ENCODE measurements around the gene TSPAN12. TPM values are rescaled to one million over a fixed set of nuclear protein-coding genes. Genes with fewer than 3 reads are reported as not detected.
A peak's percentile ranks its signal among the peaks of the same experiment; 100 is the strongest.

Gene TSPAN12
- polyA plus RNA-seq, 1 donor: 99.6 TPM

DNA sequence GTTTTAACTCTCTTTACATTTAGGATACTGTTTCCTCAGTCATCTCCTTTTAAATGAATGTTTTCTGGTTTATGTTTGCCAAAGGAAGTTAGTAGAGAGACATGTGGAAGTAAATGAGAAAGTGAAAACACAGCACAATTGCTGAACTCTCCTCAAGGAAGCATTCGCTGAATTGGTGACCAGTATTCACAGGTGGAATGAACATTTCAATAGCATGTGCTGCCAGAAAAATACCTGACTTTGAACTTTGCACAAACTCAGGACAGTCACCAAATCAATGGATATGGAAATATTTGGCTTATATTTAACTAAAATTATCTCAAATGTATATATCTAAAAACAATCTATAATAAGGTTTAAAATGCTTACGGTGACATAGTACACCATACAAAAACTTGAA is 28.5 kb downstream of the TSPAN12 start:
- WGBS (ENCODE audit: insufficient coverage, low lambda C conversion rate): 67% methylated on average over 1 of the region's 2 CpGs
- H3K27ac ChIP-seq (ENCODE audit: low read length): peak overlapping the region; percentile 67
- no peak overlapping the region for H3K4me3 ChIP-seq (ENCODE audit: low read length)
- DNase-seq: peak; percentile 43 to 65
- no peaks in the 10 kb centered on the region for H3K4me1 ChIP-seq (ENCODE audit: control insufficient read depth, insufficient read depth, low read length)
- peaks cover 10% of the 10 kb centered on the region for H3K36me3 ChIP-seq (ENCODE audit: control insufficient read depth, insufficient read depth, low read length)
- no peaks in the 10 kb centered on the region for H3K27me3 ChIP-seq (ENCODE audit: control insufficient read depth, insufficient read depth, low read length)
- no peaks in the 10 kb centered on the region for H3K9me3 ChIP-seq (ENCODE audit: control insufficient read depth, low read depth, low read length)

DNA sequence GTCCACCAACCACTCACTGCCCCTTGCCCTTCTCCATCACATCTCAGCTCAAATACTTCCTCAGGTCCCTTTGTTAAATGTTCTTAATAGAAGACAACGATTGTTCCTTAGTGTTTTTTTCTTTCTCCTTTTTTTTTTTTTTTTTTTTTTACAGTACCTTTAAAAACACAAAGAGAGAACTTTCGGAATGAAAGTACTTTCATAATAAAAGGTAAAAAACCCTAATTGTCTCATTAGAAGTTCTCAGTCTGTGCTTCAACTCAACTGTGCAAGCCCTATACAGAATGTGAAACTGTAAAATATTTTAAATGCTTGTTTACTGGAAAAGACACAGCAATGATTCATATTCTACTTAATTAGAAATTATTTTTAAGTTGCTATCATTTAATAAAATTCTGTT is 29.4 kb downstream of the TSPAN12 start:
- Histone ChIP-seq H3K4me3 (ENCODE audit: low read length) (no peak overlapping the region), H3K27me3 (ENCODE audit: control insufficient read depth, insufficient read depth, low read length) (no peaks in the 10 kb centered on the region), H3K4me1 (ENCODE audit: control insufficient read depth, insufficient read depth, low read length) (no peaks in the 10 kb centered on the region), H3K27ac (ENCODE audit: low read length) (no peak overlapping the region), H3K36me3 (ENCODE audit: control insufficient read depth, insufficient read depth, low read length) (peaks cover 8% of the 10 kb centered on the region), H3K9me3 (ENCODE audit: control insufficient read depth, low read depth, low read length) (no peaks in the 10 kb centered on the region)
- no peak for DNase-seq
- WGBS (ENCODE audit: insufficient coverage, low lambda C conversion rate): 61% methylated on average over 2 of the region's 2 CpGs

DNA sequence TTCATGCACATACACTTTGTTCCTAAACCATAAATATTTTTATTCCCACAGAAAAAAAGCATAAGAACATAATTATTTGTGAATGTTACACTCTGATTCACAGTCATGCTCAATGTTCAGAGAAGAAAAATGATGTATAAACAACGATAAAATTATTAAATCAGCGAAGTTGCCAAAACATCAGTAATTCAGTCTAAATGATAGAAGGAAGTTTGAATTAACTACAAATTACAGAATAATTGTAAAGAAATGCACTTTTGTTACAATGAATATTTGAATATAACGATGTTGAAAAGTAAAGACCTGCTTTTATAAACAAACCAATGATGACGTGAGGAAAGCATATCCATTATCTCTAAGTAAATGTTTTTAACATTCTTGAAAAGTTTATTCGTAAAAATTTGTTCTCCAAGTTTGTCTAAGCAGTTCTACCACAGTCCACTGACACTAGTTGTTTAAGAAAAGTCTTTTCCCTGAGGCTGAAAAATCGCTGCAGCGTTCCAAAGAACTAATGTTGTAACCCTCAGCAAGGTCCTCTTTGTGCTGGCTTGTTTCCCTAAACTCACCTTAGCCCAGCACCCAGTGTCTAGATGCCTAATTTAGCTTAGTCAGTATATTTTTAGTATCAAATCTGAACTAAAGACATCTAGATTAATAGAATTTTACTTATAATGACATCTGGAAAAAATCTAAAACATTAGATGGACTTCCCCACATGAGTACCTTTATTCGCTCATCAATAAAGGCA is 30.4 kb downstream of the TSPAN12 start:
- H3K27ac ChIP-seq (ENCODE audit: low read length): no peak overlapping the region
- peaks cover 8% of the 10 kb centered on the region for H3K36me3 ChIP-seq (ENCODE audit: control insufficient read depth, insufficient read depth, low read length)
- 96% methylated on average over 4 of the region's 8 CpGs for WGBS (ENCODE audit: insufficient coverage, low lambda C conversion rate)
- no peaks in the 10 kb centered on the region for H3K9me3 ChIP-seq (ENCODE audit: control insufficient read depth, low read depth, low read length)
- no peak overlapping the region for H3K4me3 ChIP-seq (ENCODE audit: low read length)
- H3K4me1 ChIP-seq (ENCODE audit: control insufficient read depth, insufficient read depth, low read length): no peaks in the 10 kb centered on the region
- no peaks in the 10 kb centered on the region for H3K27me3 ChIP-seq (ENCODE audit: control insufficient read depth, insufficient read depth, low read length)
- no peak for DNase-seq

DNA sequence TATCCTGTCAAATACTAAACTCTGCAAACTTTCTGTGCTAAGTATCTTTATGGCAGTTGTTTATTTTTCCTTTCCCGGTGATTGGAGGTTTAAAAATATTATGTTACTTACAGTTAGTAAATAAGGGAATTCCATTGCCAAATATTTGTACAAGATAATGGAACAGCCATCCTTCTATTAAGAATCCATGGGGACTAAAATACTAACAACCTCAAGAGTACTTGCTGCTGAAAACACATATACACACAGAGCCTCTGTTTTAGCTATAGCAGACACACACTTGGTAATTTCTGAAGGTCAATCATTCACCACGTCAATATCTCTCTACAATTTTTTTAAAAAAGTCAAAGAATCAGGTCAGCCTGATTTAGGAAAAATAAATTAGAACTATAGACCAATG is 32.4 kb downstream of the TSPAN12 start:
- no peaks in the 10 kb centered on the region for H3K4me1 ChIP-seq (ENCODE audit: control insufficient read depth, insufficient read depth, low read length)
- WGBS (ENCODE audit: insufficient coverage, low lambda C conversion rate): 17% methylated on average over 2 of the region's 2 CpGs
- DNase-seq: no peak
- H3K4me3 ChIP-seq (ENCODE audit: low read length): no peak overlapping the region
- no peaks in the 10 kb centered on the region for H3K9me3 ChIP-seq (ENCODE audit: control insufficient read depth, low read depth, low read length)
- H3K36me3 ChIP-seq (ENCODE audit: control insufficient read depth, insufficient read depth, low read length): peaks cover 8% of the 10 kb centered on the region
- H3K27me3 ChIP-seq (ENCODE audit: control insufficient read depth, insufficient read depth, low read length): no peaks in the 10 kb centered on the region
- no peak overlapping the region for H3K27ac ChIP-seq (ENCODE audit: low read length)

DNA sequence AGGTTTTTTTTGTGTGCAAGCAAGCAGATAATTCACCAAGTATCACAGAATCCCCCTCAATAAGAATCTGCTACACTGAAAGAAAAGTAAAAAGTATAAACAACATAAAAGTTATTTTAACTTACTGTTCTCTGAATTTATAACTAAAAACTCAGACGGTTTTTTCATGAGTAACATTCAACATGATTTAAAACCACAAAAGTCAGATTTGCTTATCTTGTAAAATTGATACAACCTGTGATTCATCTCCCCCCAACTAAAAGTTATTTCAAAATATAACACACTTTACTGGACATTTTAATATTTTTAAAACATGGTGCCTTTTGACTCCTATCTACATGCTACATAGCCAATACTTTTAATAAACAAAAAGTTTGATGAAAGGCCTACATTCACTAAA is 32.8 kb downstream of the TSPAN12 start:
- WGBS (ENCODE audit: insufficient coverage, low lambda C conversion rate): 50% methylated on average over 1 of the region's 1 CpG
- H3K27me3 ChIP-seq (ENCODE audit: control insufficient read depth, insufficient read depth, low read length): no peaks in the 10 kb centered on the region
- no peak overlapping the region for H3K27ac ChIP-seq (ENCODE audit: low read length)
- H3K9me3 ChIP-seq (ENCODE audit: control insufficient read depth, low read depth, low read length): no peaks in the 10 kb centered on the region
- H3K4me3 ChIP-seq (ENCODE audit: low read length): no peak overlapping the region
- H3K4me1 ChIP-seq (ENCODE audit: control insufficient read depth, insufficient read depth, low read length): no peaks in the 10 kb centered on the region
- DNase-seq: no peak
- H3K36me3 ChIP-seq (ENCODE audit: control insufficient read depth, insufficient read depth, low read length): peaks cover 11% of the 10 kb centered on the region

DNA sequence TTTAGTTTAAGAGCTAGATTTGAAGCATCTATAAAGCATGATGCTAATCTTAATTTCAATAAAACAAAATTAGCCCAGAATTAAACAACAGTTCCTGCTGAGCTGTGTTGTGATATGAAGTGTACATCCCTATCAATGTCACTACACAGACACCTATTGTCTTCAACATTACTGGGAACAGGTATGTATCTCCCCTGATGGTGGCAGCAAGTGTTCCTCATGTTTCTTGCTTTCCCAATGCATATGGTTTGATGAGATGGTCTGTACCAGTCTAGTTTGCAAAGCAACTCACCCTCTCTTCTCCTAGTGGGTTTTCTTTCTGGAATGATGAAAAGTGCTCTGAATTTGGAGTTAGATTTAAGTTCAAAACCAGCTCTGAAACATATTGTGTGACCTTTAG is 38.1 kb downstream of the TSPAN12 start:
- peaks cover 3% of the 10 kb centered on the region for H3K36me3 ChIP-seq (ENCODE audit: control insufficient read depth, insufficient read depth, low read length)
- H3K4me3 ChIP-seq (ENCODE audit: low read length): no peak overlapping the region
- no peaks in the 10 kb centered on the region for H3K27me3 ChIP-seq (ENCODE audit: control insufficient read depth, insufficient read depth, low read length)
- DNase-seq: no peak
- no peak overlapping the region for H3K27ac ChIP-seq (ENCODE audit: low read length)
- no peaks in the 10 kb centered on the region for H3K9me3 ChIP-seq (ENCODE audit: control insufficient read depth, low read depth, low read length)
- H3K4me1 ChIP-seq (ENCODE audit: control insufficient read depth, insufficient read depth, low read length): no peaks in the 10 kb centered on the region

DNA sequence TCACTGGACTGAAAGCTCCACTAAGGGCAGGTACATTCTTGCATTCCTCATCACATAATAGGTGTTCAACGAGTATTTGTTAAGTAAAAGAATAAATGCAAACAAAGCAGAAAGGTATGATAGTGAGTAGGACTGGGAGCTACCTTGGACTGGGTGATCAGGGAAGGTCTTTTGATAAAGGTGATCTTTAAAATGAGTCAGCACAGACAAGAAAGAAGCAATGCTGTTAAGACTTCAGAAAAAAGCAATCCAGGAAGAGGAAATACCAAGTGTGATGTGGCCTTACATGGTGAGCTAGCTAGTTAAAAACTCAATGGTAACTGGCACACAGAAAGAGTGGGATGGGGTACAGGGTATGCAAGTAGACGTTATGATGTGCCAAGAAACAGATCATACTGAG is 40.1 kb downstream of the TSPAN12 start:
- no CpG with 5 or more reads among the region's 2 CpGs for WGBS (ENCODE audit: insufficient coverage, low lambda C conversion rate)
- Histone ChIP-seq H3K27ac (ENCODE audit: low read length) (peak overlapping the region; percentile 19), H3K9me3 (ENCODE audit: control insufficient read depth, low read depth, low read length) (no peaks in the 10 kb centered on the region), H3K27me3 (ENCODE audit: control insufficient read depth, insufficient read depth, low read length) (no peaks in the 10 kb centered on the region), H3K4me3 (ENCODE audit: low read length) (no peak overlapping the region), H3K4me1 (ENCODE audit: control insufficient read depth, insufficient read depth, low read length) (no peaks in the 10 kb centered on the region), H3K36me3 (ENCODE audit: control insufficient read depth, insufficient read depth, low read length) (peaks cover 5% of the 10 kb centered on the region)
- DNase-seq: peak; percentile 16 to 53

DNA sequence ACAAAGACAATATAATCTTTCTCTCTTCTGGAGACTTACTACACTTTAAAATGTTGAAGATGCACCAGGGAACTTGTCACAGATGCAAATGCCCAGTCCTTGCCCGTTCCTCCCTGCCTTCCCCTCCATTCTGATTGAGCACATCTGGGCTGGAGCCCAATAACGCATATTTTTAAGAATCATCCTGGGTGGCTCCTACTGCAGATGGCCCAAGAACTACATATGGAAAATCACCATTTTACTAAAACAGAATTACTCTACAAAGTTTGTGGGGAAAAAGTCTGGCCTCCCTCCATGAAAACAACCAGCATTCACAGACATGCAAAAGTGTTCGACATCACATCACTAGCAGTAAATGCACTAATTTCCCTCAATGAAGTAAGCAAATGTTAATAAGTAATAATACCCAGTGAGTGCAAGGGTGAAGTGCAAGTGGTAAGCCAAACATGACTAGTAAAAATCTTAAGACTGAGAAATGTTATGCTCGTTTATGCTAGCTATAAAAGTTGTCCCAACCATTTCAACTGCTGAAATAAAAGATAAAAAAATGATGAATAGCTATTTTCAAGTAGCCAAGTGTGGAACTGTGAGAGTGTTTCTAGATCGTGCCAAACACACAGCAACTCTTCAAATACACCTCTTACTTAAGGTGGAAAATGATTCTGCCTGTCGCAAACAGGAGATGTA is 43.5 kb downstream of the TSPAN12 start:
- H3K9me3 ChIP-seq (ENCODE audit: control insufficient read depth, low read depth, low read length): no peaks in the 10 kb centered on the region
- no peaks in the 10 kb centered on the region for H3K27me3 ChIP-seq (ENCODE audit: control insufficient read depth, insufficient read depth, low read length)
- WGBS (ENCODE audit: insufficient coverage, low lambda C conversion rate): 20% methylated on average over 1 of the region's 6 CpGs

DNA sequence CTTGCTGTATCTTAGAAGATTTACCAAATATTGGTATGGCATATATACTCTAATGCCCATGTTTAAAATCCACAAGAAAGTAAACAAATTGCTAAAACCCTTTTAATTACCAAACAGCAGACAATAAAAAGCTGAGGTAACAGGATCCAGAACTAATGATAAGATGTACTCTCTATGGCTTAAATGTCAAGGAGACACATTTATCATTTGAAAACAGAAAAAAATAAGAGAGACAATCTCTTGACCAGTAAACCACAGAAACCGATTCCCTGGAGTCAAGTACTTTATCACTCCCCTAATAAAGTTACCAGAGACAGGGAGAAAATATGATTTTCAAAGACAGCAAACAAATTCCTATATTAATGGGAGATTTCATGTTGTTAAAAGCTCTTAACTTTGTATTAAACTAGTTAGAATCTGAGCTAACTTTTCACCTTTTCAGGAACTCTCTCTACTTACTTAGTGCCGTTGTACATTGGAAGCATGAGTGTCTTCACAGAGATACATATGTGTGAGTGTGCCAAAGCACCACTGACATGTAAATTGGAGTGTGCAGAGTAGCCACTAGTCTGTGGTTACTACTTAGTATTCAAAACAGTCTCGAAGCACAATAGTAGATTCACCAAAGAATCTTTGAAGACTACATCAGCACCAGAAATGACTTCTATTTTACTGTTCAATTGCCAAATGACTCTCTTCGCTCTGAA is 44.2 kb downstream of the TSPAN12 start:
- no peak for DNase-seq
- Histone ChIP-seq H3K27ac (ENCODE audit: low read length) (peak overlapping the region; percentile 21), H3K27me3 (ENCODE audit: control insufficient read depth, insufficient read depth, low read length) (no peaks in the 10 kb centered on the region), H3K4me1 (ENCODE audit: control insufficient read depth, insufficient read depth, low read length) (no peaks in the 10 kb centered on the region), H3K36me3 (ENCODE audit: control insufficient read depth, insufficient read depth, low read length) (peaks cover 10% of the 10 kb centered on the region), H3K4me3 (ENCODE audit: low read length) (no peak overlapping the region), H3K9me3 (ENCODE audit: control insufficient read depth, low read depth, low read length) (no peaks in the 10 kb centered on the region)
- WGBS (ENCODE audit: insufficient coverage, low lambda C conversion rate): 67% methylated on average over 3 of the region's 4 CpGs

More for the DNA sequence above, 43.5 kb downstream of the TSPAN12 start:
- no peak overlapping the region for H3K4me3 ChIP-seq (ENCODE audit: low read length)
- H3K4me1 ChIP-seq (ENCODE audit: control insufficient read depth, insufficient read depth, low read length): no peaks in the 10 kb centered on the region
- peak overlapping the region; percentile 55 for H3K27ac ChIP-seq (ENCODE audit: low read length)
- H3K36me3 ChIP-seq (ENCODE audit: control insufficient read depth, insufficient read depth, low read length): peaks cover 7% of the 10 kb centered on the region
- peak; percentile 31 to 60 for DNase-seq

DNA sequence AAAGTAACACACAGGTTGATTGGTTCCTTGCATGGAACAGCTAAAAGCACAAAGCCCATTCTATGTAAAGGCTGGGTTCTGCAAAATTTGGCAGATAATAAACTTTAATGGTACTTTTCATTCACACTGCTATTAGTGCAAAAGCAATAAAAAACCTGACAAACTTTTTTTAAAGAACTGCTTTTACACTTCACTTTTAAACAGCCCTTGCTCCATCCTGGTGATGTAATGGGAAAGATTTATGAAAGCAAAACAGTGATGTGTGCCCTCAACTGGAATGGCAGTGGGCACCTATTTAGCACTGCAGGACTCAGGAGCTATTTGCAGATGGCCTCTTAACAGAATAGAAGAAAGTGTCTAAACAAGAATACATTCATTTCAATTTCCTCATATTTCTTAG is 44.9 kb downstream of the TSPAN12 start:
- Histone ChIP-seq H3K4me1 (ENCODE audit: control insufficient read depth, insufficient read depth, low read length) (no peaks in the 10 kb centered on the region), H3K9me3 (ENCODE audit: control insufficient read depth, low read depth, low read length) (no peaks in the 10 kb centered on the region), H3K27me3 (ENCODE audit: control insufficient read depth, insufficient read depth, low read length) (no peaks in the 10 kb centered on the region), H3K36me3 (ENCODE audit: control insufficient read depth, insufficient read depth, low read length) (peaks cover 13% of the 10 kb centered on the region), H3K27ac (ENCODE audit: low read length) (no peak overlapping the region), H3K4me3 (ENCODE audit: low read length) (no peak overlapping the region)
- no peak for DNase-seq

Data from large intestine (tissue), 3 donors.